ENCODE measurements around the gene TUBGCP6.

DNA sequence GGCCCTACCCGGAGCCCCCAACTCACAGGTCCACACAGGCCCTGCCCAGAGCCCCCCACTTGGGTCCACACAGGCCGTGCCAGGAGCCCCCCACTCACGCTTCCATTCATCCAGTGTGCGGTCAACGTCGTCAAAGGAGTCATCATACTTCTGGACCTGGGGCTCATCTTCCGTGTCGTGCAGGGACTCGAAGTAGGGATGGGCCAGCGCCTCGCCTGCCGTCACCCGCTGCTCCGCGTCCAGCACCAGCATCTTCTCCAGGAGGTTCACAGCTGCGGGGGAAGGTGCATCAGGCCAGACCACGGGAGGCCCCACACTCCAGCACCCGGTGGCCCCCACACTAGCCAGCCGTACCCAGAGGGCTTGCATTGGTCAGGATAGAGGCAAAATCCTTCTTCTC lies 10.3 kb upstream of the TUBGCP6 start:
- TF ChIP-seq TAF1 (IDR thresholded peaks at IDR 0.05; ENCODE audit: borderline replicate concordance, insufficient read depth, low read length): no peak
- TF ChIP-seq, protein P1, sequence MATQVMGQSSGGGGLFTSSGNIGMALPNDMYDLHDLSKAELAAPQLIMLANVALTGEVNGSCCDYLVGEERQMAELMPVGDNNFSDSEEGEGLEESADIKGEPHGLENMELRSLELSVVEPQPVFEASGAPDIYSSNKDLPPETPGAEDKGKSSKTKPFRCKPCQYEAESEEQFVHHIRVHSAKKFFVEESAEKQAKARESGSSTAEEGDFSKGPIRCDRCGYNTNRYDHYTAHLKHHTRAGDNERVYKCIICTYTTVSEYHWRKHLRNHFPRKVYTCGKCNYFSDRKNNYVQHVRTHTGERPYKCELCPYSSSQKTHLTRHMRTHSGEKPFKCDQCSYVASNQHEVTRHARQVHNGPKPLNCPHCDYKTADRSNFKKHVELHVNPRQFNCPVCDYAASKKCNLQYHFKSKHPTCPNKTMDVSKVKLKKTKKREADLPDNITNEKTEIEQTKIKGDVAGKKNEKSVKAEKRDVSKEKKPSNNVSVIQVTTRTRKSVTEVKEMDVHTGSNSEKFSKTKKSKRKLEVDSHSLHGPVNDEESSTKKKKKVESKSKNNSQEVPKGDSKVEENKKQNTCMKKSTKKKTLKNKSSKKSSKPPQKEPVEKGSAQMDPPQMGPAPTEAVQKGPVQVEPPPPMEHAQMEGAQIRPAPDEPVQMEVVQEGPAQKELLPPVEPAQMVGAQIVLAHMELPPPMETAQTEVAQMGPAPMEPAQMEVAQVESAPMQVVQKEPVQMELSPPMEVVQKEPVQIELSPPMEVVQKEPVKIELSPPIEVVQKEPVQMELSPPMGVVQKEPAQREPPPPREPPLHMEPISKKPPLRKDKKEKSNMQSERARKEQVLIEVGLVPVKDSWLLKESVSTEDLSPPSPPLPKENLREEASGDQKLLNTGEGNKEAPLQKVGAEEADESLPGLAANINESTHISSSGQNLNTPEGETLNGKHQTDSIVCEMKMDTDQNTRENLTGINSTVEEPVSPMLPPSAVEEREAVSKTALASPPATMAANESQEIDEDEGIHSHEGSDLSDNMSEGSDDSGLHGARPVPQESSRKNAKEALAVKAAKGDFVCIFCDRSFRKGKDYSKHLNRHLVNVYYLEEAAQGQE (IDR thresholded peaks at IDR 0.05; ENCODE audit: insufficient read depth in 1 of 2, low read depth in 2 of 2, low read length in 2 of 2): no peak
- no peak for TF ChIP-seq POLR2AphosphoS5 (IDR thresholded peaks at IDR 0.05; ENCODE audit: low read depth, low read length)
- TF ChIP-seq SIN3A (IDR thresholded peaks at IDR 0.05; ENCODE audit: borderline replicate concordance, insufficient read depth, low read length): no peak
- TF ChIP-seq FOXP2 (optimal IDR thresholded peaks at IDR 0.05; ENCODE audit: borderline replicate concordance, extremely low read depth, extremely low read length, insufficient read depth): no peak
